ENCODE measurements around the gene NUDT22. TPM values are rescaled to one million over a fixed set of nuclear protein-coding genes. Genes with fewer than 3 reads are reported as not detected.

The NUDT22 gene
- total RNA-seq, 4 donors from 2014 or later = 19.2 to 77.6 (median 41.8) TPM

DNA sequence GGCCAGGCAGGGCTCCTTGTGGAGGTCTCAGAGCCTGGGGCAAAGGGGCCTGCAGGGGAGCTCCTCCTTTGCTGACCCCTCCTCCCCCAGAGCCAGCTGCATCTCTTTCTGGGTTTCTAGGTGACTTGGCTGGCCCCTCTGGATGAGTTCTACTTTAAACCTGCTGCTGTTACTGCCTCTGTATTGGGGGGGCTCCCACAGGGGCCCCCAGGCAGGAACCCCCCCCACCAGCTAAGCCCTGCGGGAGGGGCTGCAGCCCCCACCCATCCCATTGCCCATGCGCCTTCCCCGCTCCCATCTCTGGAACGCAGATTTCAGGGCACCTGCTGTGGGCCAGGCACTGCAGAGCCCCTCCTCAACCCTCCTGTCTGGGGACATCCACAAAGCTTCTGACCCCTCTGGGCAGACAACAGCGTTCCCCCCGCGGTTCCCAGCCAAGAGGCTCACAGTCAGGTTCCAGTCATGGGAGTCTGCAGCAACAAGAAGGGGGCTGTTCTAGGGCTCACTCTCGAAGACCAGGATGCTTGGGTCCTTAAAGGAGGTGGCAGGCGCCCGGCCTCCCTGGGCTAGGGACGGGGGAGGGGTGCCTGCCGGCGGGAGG lies 24.4 kb downstream of the NUDT22 start:
- TF ChIP-seq, protein P1, sequence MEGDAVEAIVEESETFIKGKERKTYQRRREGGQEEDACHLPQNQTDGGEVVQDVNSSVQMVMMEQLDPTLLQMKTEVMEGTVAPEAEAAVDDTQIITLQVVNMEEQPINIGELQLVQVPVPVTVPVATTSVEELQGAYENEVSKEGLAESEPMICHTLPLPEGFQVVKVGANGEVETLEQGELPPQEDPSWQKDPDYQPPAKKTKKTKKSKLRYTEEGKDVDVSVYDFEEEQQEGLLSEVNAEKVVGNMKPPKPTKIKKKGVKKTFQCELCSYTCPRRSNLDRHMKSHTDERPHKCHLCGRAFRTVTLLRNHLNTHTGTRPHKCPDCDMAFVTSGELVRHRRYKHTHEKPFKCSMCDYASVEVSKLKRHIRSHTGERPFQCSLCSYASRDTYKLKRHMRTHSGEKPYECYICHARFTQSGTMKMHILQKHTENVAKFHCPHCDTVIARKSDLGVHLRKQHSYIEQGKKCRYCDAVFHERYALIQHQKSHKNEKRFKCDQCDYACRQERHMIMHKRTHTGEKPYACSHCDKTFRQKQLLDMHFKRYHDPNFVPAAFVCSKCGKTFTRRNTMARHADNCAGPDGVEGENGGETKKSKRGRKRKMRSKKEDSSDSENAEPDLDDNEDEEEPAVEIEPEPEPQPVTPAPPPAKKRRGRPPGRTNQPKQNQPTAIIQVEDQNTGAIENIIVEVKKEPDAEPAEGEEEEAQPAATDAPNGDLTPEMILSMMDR (IDR thresholded peaks at IDR 0.05; ENCODE audit: low read depth) = no peak

GRCh38 chr11:64251016-64251752 lies 25.1 kb downstream of the NUDT22 start, which contains the start of gene PLCB3:
TSS of gene PLCB3 (plus strand) at chr11:64251530. CDS start at chr11:64251650, 120 bp downstream.
- TF ChIP-seq, protein P1 (IDR thresholded peaks at IDR 0.05; ENCODE audit: low read depth) = no peak

- TF ChIP-seq, protein P1 (IDR thresholded peaks at IDR 0.05; ENCODE audit: low read depth) = no peak
Observed at GRCh38 chr11:64251753-64252002, 25.6 kb downstream of the NUDT22 start.

DNA sequence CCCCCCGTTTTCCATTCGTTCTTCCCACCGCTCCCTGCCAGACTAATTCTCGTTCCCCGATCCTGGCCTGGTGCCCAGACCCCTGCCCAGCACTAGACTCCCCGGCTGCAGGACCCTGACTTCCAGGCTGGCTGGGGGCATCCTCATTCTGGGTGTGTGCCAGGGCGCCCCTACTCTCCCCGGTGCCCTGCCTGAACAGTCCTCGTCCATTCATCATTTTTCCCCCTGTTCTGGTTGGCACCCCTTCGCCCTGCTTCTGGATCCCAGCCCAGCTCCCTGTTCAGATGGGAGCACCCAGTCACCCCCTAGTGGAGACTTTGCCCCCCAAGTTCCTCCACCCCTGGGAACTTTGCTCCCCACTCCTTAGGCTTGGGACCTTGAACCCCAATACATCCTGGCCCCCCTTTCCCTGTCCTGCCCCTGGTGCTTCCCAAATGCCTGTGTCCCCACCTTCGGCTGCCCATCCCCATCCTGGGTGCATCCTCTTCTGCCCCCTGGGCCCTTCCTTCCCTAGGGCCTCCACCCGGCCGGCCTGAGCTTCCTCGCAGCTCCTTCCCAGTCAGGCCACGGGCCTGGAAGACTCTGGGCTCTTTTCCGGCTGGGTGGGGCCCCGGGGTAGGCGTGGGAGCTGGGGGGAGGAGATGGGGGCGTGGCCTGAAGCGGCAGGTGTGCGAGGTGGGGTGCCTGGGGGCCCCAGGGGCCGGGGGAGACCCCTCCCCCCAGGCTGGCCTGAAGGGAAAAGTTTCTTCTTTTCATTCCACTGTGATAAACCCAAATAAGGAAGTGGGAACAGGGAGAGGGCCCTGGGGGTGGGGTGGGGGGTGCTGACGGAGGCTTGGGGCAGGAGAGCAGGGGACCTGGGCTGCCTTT lies 26.2 kb downstream of the NUDT22 start:
- TF ChIP-seq, protein P1 (IDR thresholded peaks at IDR 0.05; ENCODE audit: low read depth) = no peak

DNA sequence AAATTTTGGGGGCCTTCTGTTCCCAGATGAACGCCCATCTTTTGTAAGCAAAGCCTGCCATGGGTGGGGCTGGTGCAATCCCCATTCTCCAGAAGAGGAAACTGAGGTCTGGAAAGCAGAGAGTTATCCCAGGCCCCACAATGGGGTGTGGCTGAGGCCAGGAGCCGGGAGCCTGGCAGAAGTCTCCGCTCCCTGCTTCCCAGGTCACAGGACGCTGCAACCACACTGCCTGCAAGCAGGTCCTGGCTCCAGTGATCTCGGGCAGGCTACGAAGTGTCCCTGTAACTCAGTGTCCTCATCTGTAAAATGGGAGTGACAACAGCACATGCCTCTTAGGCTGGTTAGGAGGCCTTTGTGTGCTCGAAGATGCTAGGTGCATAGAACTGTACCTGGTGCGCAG lies 27.0 kb downstream of the NUDT22 start:
- TF ChIP-seq, protein P1 (IDR thresholded peaks at IDR 0.05; ENCODE audit: low read depth) = no peak

DNA sequence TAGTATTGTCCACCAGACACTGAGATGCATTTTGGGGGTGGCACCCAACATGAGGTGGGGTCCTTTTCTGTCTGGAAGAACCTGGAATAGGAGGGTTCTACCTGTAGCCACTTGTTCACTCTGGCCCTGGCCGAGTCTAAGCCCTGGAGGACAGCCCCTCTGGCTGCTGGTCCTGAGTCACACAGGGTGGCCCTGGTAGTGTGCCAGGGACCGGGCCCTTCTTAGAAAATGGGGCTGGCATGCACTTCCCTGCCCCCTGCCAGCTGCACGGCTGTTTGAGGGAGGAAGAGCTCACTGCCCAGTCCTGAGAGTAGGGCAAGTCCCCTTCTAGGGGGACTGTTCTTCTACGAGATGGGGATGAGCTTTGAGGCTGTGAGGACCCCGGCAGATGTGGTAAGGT lies 27.4 kb downstream of the NUDT22 start:
- TF ChIP-seq, protein P1 (IDR thresholded peaks at IDR 0.05; ENCODE audit: low read depth) = no peak

DNA sequence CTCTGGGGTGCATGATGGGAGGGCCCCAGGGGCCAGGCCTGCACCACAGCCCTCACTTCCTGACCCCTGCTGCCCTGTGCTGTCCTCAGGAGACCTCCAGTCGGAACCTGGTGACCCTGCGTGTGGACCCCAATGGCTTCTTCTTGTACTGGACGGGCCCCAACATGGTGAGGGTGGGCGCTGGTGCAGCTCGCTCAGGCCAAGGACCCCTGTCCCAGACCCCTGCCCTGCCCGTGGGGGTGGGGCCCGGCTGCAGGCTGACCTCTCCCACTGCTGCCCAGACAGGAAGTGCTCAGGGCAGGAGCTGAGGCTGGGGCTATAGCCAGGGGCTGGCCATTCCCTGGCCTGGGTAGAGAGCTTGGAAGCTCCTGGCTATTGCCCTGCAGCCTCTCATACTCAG lies 28.3 kb downstream of the NUDT22 start:
- TF ChIP-seq, protein P1 (IDR thresholded peaks at IDR 0.05; ENCODE audit: low read depth) = no peak
